Ectodermal cell (in vitro differentiated cells): ENCODE results near the gene PANK2. TPM values are rescaled to one million over a fixed set of nuclear protein-coding genes. Genes with fewer than 3 reads are reported as not detected.
"Not testable (repeated sequence)": the region's sequence is repeated elsewhere in the genome, so short reads cannot be mapped to it uniquely, and the experiment has no call there.

Source experiments
- H3K27ac ChIP-seq: 2 replicates; pipeline ENCODE4 v1.7.0; 2013; ENCODE audit warnings: mild to moderate bottlenecking, low read depth, low read length; ENCODE audit not compliant: insufficient read depth, poor library complexity, severe bottlenecking
- H3K27me3 ChIP-seq: 2 replicates; pipeline ENCODE4 v1.7.0; 2013; ENCODE audit warnings: mild to moderate bottlenecking, low read length; ENCODE audit not compliant: insufficient read depth, control insufficient read depth, poor library complexity, severe bottlenecking
- H3K36me3 ChIP-seq: one replicate; pipeline ENCODE4 v1.7.0; 2013; ENCODE audit warnings: low read length; ENCODE audit not compliant: control insufficient read depth, insufficient read depth
- H3K4me1 ChIP-seq: one replicate; pipeline ENCODE4 v1.7.0; 2013; ENCODE audit warnings: low read length; ENCODE audit not compliant: control insufficient read depth, insufficient read depth
- H3K4me3 ChIP-seq: 2 replicates; pipeline ENCODE4 v1.7.0; 2013; ENCODE audit warnings: low read depth, low read length, control low read depth; ENCODE audit not compliant: insufficient read depth
- H3K9me3 ChIP-seq: 2 replicates; pipeline ENCODE4 v1.7.0; 2013; ENCODE audit warnings: mild to moderate bottlenecking, low read length, moderate library complexity; ENCODE audit not compliant: control insufficient read depth
- WGBS, 2 experiments: methylation state at CpG; one replicate each; pipeline ENCODE4 v1.1.7; 2013; ENCODE audit warnings: missing lambda C conversion rate in 2 of 2; 5-methylcytosine and 5-hydroxymethylcytosine counted together
- polyA plus RNA-seq, 4 experiments: library from polyadenylated mRNA; stranded (reverse); fragments of 50-300 nt; gene quantifications; one replicate each; pipeline ENCODE4 v1.2.3, GENCODE V29; 2013

The PANK2 gene
- 40.6 TPM for polyA plus RNA-seq (2013, experiment 1 of 4)
- polyA plus RNA-seq (2013, experiment 2 of 4): 47.1 TPM
- polyA plus RNA-seq (2013, experiment 3 of 4): 39.3 TPM
- polyA plus RNA-seq (2013, experiment 4 of 4): 38.9 TPM

DNA sequence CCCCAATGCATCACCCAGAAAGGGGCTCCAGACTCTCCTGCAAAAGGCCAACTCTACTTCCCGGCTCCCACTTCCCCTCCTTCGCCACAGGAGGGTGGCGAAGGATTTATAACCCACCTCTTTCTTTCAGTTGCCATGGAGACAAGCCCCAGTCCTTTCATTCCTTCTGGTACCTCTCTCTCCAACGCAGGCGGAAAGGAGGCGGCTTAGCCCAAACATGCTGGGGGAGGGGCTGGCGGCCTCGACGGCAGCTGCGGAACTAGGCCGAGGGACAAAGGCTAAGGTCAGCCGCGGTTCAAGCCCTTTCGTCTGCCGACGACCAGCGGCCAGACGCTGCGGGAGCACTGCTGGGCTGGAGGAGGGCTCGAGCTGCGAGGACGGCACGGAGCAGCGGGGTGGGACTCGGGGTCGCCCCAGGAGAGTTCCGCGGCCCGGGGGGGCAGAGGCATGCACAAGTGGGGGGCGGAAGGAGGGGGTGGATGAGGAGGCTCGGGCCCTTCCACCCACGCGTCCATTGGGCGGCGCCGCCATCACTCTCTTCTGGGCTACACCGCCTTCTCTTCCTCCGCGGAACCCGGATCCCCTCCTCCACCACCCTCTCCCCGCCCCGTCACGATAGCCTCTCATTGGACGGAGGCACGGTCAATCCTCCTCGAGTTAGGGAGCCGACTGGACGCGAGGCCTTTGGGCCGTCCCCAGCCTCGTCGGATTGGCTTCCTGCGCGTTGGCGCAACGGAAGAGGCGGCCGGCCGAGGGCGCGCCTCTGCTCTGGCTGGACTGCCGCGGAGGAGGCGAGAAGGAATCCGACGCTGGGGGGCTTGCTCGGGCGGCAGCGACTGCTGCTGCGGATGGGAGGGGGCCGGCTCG, at the start of gene PANK2:
PANK2 (plus strand) TSS at position 766 of the 867 bp plus-strand sequence.
- no peaks in the 10 kb centered on the region for H3K27me3 ChIP-seq
- no peaks in the 10 kb centered on the region for H3K36me3 ChIP-seq
- peak within 1 kb of the TSS; percentile 70 for H3K4me3 ChIP-seq
- H3K4me1 ChIP-seq: peaks cover 14% of the 10 kb centered on the region
- H3K9me3 ChIP-seq: no peaks in the 10 kb centered on the region
- WGBS, 2 experiments: 0 to 1% methylated on average over 72 of the region's 72 CpGs
- H3K27ac ChIP-seq: peak within 1 kb of the TSS; percentile 98

DNA sequence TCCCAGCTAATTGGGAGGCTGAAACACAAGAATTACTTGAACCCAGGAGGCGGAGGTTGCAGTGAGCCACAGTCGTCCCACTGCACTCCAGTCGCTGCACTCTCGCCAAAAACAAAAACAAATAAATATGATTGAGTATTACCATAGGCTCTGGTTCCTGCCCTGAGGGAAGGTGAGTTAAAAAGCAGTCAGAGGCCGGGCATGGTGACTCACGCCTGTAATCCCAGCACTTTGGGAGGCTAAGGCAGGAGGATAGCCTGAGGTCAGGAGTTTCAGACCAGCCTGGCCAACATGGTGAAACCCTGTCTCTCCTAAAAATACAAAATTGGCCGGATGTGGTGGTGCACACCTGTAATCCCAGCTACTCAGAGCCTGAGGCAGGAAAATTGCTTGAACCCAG, 49.0 kb upstream of the PANK2 start:
- 94% methylated on average over 7 of the region's 7 CpGs for WGBS, 2 experiments
- H3K36me3 ChIP-seq, H3K27ac ChIP-seq, H3K9me3 ChIP-seq, H3K27me3 ChIP-seq, H3K4me3 ChIP-seq, H3K4me1 ChIP-seq: not testable (repeated sequence)

DNA sequence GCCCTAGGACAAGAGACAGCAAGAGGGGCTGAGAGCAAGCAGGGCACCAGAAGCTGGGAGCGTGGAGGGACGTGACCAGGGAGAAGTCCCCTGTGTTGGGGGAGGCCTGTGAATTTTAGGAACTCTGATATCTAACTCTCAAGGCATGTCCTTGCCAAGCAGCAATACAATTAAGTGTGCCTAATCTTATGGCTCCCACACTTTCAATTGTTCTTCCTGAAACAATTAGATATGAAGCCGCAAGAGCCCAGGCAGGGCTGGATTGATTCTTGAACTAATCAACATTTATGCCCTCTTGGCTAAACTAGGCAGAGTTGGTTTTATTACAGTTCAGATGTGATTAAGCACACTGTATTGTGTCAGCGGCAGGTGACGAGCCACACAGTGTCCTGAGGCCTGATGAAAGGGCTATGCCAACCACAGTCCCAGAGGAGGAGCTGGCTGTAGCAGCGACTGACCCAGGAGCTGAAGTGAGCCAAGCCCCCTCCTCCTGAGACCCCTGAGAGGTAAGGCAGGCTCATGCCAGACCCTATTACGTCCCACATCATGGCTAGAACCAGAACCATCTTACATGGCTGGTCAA, 46.7 kb upstream of the PANK2 start:
- WGBS, 2 experiments: 92 to 93% methylated on average over 7 of the region's 7 CpGs
- Histone ChIP-seq H3K9me3 (no peaks in the 10 kb centered on the region), H3K36me3 (no peaks in the 10 kb centered on the region), H3K27me3 (no peaks in the 10 kb centered on the region), H3K27ac (no peak overlapping the region), H3K4me3 (no peak overlapping the region), H3K4me1 (peaks cover under 1% of the 10 kb centered on the region)

DNA sequence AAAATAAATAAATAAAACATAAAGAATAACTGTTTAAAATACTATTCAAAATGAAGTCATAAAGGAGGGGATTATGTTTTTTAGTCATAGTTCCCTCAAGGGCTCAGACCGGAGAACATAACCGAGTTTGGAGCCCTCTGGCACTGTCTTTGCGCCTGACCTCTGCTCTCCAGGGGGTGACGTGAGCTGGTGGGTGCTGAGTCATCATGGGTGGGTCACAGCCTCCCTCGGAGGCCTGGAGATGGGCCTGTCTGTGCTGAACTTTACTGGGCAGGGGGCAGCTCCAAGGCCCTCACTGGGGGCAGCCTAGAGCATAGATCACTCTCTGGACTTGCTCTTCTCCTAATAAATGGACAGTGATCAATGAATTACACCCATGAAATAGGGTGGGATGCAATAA, 45.7 kb upstream of the PANK2 start:
- Histone ChIP-seq H3K27me3 (no peaks in the 10 kb centered on the region), H3K4me3 (no peak overlapping the region), H3K9me3 (no peaks in the 10 kb centered on the region), H3K27ac (no peak overlapping the region), H3K4me1 (peaks cover 4% of the 10 kb centered on the region), H3K36me3 (no peaks in the 10 kb centered on the region)
- WGBS, 2 experiments: 83 to 85% methylated on average over 5 of the region's 5 CpGs

DNA sequence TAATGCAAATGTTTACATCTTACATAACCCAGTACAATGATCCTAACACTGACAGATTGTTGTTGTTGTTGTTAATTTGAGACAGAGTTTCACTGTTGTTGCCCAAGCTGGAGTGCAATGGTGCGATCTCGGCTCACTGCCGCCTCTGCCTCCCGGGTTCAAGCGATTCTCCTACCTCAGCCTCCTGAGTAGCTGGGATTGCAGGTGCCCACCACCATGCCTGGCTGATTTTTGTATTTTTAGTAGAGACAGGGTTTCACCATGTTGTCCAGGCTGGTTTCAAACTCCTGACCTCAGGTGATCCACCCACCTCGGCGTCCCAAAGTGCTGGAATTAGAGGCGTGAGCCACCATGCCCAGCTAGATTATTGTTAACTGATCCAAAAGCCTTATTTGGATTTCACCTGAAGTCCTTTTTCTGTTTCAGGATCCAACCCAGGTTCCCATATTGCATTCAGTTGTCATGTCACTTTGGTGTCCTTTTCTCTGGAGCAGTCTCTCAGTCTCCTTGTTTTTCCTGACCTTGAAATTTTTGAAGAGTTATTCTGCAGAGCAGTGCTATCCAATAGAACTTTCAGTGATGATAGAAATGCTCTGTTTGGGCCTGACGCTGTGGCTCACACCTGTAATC, 45.1 kb upstream of the PANK2 start:
- not testable (repeated sequence) for H3K27ac ChIP-seq, H3K4me1 ChIP-seq, H3K9me3 ChIP-seq, H3K27me3 ChIP-seq, H3K4me3 ChIP-seq, H3K36me3 ChIP-seq
- WGBS, 2 experiments: 92 to 93% methylated on average over 9 of the region's 9 CpGs

DNA sequence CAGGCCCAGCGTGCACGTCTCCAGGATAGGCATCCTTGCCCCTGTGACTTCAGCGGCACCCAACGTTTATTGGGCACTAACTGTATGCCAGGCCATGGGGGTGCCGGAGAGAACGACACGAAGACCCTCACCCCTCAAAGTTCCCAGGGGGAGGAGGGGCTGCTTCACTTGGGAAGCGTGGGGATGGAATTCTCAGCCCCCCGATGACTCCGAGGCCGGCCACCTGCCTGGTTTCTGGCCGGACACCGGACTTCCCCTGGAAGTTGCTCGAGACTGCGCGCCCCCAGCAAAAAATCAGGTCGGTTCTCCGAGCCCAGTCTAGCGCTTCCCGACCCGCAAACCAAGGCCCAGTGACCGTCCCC, 42.8 kb upstream of the PANK2 start:
- Histone ChIP-seq H3K9me3 (no peaks in the 10 kb centered on the region), H3K27me3 (no peaks in the 10 kb centered on the region), H3K36me3 (no peaks in the 10 kb centered on the region), H3K4me1 (peaks cover 4% of the 10 kb centered on the region), H3K27ac (no peak overlapping the region), H3K4me3 (peak overlapping the region; percentile 72)
- WGBS, 2 experiments: 1 to 2% methylated on average over 22 of the region's 22 CpGs

DNA sequence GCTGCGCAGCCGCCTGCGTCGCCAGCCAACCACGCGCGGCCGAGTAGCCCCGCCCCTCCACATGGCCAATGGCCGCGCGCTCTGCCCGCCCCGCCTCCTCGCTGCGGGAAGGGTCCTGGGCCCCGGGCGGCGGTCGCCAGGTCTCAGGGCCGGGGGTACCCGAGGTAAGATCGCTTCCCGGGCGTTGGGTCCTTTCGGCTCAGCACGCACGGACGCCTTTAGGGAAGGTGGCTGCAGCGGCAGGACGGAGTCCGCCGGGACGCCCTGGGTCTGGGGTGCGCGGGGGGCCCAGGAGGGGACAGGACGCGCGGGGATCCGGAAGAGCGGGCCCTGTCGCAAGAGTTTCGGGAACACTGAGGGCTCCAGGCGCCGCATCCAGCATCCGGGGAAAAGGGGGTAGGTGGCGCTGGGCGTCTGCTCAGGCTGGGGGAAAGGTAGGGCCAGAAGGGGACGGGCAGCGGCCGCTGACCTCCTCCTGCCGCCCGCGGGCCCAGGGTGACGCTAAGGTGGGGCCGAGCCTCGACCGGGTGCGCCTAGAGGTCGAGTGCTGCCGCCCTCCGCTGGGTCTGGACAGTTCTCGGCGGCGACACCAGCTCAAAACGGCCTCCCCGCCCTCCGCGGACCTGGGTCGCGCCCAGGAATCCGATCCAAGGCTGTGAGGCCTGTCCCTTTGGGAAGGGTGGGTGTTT, 42.3 kb upstream of the PANK2 start, which contains the start of gene MAVS:
MAVS (plus strand) TSS at position 95 of the 689 bp plus-strand sequence. CDS start 7,791 bp downstream, outside the sequence.
- WGBS, 2 experiments: 1% methylated on average over 72 of the region's 72 CpGs
- H3K9me3 ChIP-seq: no peaks in the 10 kb centered on the region
- H3K4me1 ChIP-seq: peaks cover 4% of the 10 kb centered on the region
- H3K36me3 ChIP-seq: no peaks in the 10 kb centered on the region
- no peaks in the 10 kb centered on the region for H3K27me3 ChIP-seq
- H3K4me3 ChIP-seq: peak within 1 kb of the TSS; percentile 72
- no peak within 1 kb of the TSS for H3K27ac ChIP-seq

DNA sequence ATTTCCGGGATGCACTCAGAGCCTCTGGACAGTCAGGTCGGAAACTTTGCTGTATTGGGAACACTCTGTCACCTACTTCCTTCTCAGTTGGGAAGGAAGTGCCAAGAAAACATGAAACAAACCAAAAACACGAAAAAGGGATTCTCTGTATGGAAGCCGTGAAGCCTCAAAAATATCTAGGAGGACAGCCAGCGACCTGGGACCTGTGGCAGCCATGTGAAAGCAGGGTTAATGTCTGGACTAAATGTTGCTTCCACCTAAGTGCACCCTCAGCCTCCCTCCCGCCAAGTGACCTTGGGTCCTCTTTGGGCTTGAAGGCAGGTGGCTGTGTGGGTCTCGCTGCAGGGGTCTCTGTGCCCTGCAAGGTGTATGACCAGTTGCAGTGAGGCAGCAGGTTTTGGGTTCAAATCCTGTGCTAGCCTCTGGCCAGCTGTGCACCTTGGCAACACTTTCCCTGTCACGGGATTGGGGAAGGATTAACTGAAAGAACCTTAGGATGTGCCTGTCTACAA, 41.7 kb upstream of the PANK2 start:
- H3K27ac ChIP-seq: no peak overlapping the region
- no peaks in the 10 kb centered on the region for H3K36me3 ChIP-seq
- peak overlapping the region; percentile 72 for H3K4me3 ChIP-seq
- H3K27me3 ChIP-seq: no peaks in the 10 kb centered on the region
- 50 to 52% methylated on average over 8 of the region's 8 CpGs for WGBS, 2 experiments
- H3K9me3 ChIP-seq: no peaks in the 10 kb centered on the region
- H3K4me1 ChIP-seq: peaks cover 4% of the 10 kb centered on the region

DNA sequence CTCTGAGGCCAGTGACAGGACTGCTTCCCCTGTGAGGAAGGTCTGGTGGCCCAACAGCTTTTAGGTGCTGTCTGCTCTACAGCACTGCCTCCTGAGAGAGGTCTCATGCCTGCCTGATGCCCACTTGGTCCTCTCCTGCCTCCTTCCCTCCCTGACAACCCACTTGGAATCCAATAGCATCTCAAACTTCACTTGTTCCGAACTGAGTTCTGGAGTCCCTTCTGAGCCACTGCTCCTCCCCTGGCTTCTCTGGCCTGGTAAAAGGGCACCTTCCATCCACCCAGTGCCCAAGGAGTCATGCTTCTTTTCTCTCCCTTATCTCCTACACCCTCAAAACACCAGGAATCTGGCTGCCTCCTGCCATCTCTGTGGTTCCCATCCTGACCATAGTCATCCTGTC, 40.6 kb upstream of the PANK2 start:
- 89 to 93% methylated on average over 1 of the region's 1 CpG for WGBS, 2 experiments
- Histone ChIP-seq H3K4me1 (peaks cover 4% of the 10 kb centered on the region), H3K27me3 (no peaks in the 10 kb centered on the region), H3K27ac (no peak overlapping the region), H3K4me3 (no peak overlapping the region), H3K36me3 (no peaks in the 10 kb centered on the region), H3K9me3 (no peaks in the 10 kb centered on the region)
